Thyroid gland (tissue), 4 donors: ENCODE measurements around the gene CADPS. TPM values are rescaled to one million over a fixed set of nuclear protein-coding genes. Genes with fewer than 3 reads are reported as not detected.

ENCODE experiments used
- DNase-seq, 2 donors: peaks; one replicate each; pipeline ENCODE4 v3.0.0-alpha.2; 2019
- H3K27ac ChIP-seq, 3 donors: fragments of 200-600 bp; sonication (generic); 1 replicate in 2 of 3; 2 replicates in 1 of 3; pipeline ENCODE4 v1.5.1; 2016 to 2019; ENCODE audit warnings: mild to moderate bottlenecking in 1 of 3, moderate library complexity in 1 of 3
- H3K27me3 ChIP-seq: fragments of 200-600 bp; sonication (generic); one replicate; pipeline ENCODE4 v1.5.1; 2019
- H3K36me3 ChIP-seq, 2 donors: fragments of 200-600 bp; sonication (generic); one replicate each; pipeline ENCODE4 v1.5.1; 2016 to 2019
- H3K4me1 ChIP-seq, 2 donors: fragments of 200-600 bp; sonication (generic); one replicate each; pipeline ENCODE4 v1.5.1; 2017 to 2019
- H3K4me3 ChIP-seq, 3 donors: fragments of 200-600 bp; sonication (generic); replicated peaks in 1 of 3; 1 replicate in 2 of 3; 2 replicates in 1 of 3; pipeline ENCODE4 v1.5.1; 2016; ENCODE audit warnings: mild to moderate bottlenecking in 1 of 3
- H3K9me3 ChIP-seq: fragments of 200-600 bp; sonication (generic); one replicate; pipeline ENCODE4 v1.5.1; 2017
- CTCF ChIP-seq, 6 experiments: fragments of 200-600 bp in 3 of 6; fragments of 450-650 bp in 3 of 6; sonication (generic) in 3 of 6; IDR thresholded peaks; one replicate each; pipeline ENCODE4 v1.5.1; 2016 to 2019; ENCODE audit warnings: antibody characterized with exemption in 6 of 6, mild to moderate bottlenecking in 2 of 6, inconsistent platforms in 1 of 6, moderate library complexity in 1 of 6
- POLR2A ChIP-seq, 2 donors: fragments of 450-650 bp; IDR thresholded peaks; one replicate each; pipeline ENCODE4 v1.6.1; 2017; ENCODE audit warnings: antibody characterized with exemption in 2 of 2, mild to moderate bottlenecking in 2 of 2, moderate library complexity in 1 of 2
- WGBS, 2 donors: methylation state at CpG; one replicate each; pipeline ENCODE4 v1.1.5; 2017; 5-methylcytosine and 5-hydroxymethylcytosine counted together
- intact Hi-C: fragments of 100-400 bp; cut with DNase I; formaldehyde crosslinking; loops from one replicate; pipeline ENCODE4 v1.15.1; 2023
- total RNA-seq, 4 donors: library from RNA; depleted of rRNA; stranded (reverse); fragments of >200 nt; gene quantifications; one replicate each; pipeline ENCODE4 v1.2.3, GENCODE V29; 2016

The CADPS gene
- total RNA-seq, 4 donors from 2014 or later, result 1.6 to 9.5 TPM; not detected in 2

GRCh38 chr3:62554264-62554799, 320.9 kb downstream of the CADPS start:
- Histone ChIP-seq H3K27me3 (no peaks in the 10 kb centered on the region), H3K9me3 (no peaks in the 10 kb centered on the region), H3K36me3 (no peaks in the 10 kb centered on the region), H3K4me1 (no peaks in the 10 kb centered on the region), H3K27ac (no peak overlapping the region), H3K4me3 (no peak overlapping the region)
- intact Hi-C loops, result no loop called here
- TF ChIP-seq POLR2A (IDR thresholded peaks at IDR 0.05), result no peak
- TF ChIP-seq CTCF (IDR thresholded peaks at IDR 0.05), result peak in 1 of 6 experiments; percentile 23
- peak in 1 of 2 donors; percentile 9 for DNase-seq
- 36 to 45% methylated on average over 3 of the region's 3 CpGs for WGBS, 2 donors

- no peak for DNase-seq
- Histone ChIP-seq H3K4me1 (no peaks in the 10 kb centered on the region), H3K36me3 (no peaks in the 10 kb centered on the region), H3K4me3 (no peak overlapping the region), H3K27ac (no peak overlapping the region), H3K27me3 (no peaks in the 10 kb centered on the region), H3K9me3 (no peaks in the 10 kb centered on the region)
- TF ChIP-seq POLR2A (IDR thresholded peaks at IDR 0.05) (no peak), CTCF (IDR thresholded peaks at IDR 0.05) (no peak)
- WGBS, 2 donors, result 73 to 80% methylated on average over 4 of the region's 4 CpGs
- intact Hi-C loops, result no loop called here
These were observed 321.4 kb downstream of the CADPS start for GRCh38 chr3:62553811-62554210.

DNA sequence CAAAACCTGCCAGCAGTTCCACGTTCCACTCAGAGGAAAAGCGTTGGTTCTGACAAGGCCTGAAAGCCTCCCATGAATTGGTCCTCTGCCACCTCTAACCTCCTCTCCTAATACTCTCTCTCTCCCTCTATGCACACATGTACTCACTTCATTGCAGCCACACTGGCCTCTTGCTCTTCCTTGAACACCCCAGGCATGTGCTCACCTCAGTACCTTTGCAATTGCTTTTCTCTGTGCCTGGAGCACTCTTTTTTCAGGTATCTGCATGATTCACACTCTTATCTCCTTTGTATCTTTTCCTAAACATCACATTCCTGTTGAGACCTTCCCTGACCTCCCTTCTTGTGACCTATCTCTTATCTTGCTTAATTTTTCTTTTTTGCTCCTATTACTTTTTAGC, 323.7 kb downstream of the CADPS start:
- Histone ChIP-seq H3K9me3 (no peaks in the 10 kb centered on the region), H3K4me1 (no peaks in the 10 kb centered on the region), H3K27me3 (no peaks in the 10 kb centered on the region), H3K27ac (no peak overlapping the region), H3K36me3 (no peaks in the 10 kb centered on the region), H3K4me3 (no peak overlapping the region)
- 82 to 94% methylated on average over 2 of the region's 2 CpGs for WGBS, 2 donors
- intact Hi-C loops, result no loop called here
- no peak for DNase-seq
- TF ChIP-seq CTCF (IDR thresholded peaks at IDR 0.05), result no peak
- no peak for TF ChIP-seq POLR2A (IDR thresholded peaks at IDR 0.05)

DNA sequence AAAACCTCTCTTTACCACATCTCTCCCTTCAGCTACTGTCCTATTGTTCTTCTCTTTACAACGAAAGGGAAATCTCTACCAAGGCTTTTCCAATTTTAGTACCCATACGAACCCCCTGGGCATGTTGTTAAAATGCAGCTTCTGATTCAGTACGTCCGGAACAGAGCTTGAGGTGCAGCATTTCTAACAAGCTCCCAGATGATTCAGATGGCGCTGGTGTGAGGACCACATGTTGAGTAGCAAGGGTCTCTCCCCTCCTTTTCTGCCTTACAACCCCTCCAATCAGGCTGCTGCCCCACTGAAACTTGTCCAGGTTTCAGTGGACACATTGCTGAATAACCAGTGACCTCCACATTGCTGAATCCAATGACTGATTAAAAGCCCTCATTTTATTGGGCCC, 324.8 kb downstream of the CADPS start:
- H3K27ac ChIP-seq, result no peak overlapping the region
- no peaks in the 10 kb centered on the region for H3K27me3 ChIP-seq
- no peaks in the 10 kb centered on the region for H3K9me3 ChIP-seq
- 82% methylated on average over 5 of the region's 5 CpGs for WGBS, 2 donors
- no peak overlapping the region for H3K4me3 ChIP-seq
- no peak for DNase-seq
- TF ChIP-seq CTCF (IDR thresholded peaks at IDR 0.05), result no peak
- no peak for TF ChIP-seq POLR2A (IDR thresholded peaks at IDR 0.05)
- H3K4me1 ChIP-seq, result no peaks in the 10 kb centered on the region
- intact Hi-C loops, result no loop called here
- H3K36me3 ChIP-seq, result no peaks in the 10 kb centered on the region

DNA sequence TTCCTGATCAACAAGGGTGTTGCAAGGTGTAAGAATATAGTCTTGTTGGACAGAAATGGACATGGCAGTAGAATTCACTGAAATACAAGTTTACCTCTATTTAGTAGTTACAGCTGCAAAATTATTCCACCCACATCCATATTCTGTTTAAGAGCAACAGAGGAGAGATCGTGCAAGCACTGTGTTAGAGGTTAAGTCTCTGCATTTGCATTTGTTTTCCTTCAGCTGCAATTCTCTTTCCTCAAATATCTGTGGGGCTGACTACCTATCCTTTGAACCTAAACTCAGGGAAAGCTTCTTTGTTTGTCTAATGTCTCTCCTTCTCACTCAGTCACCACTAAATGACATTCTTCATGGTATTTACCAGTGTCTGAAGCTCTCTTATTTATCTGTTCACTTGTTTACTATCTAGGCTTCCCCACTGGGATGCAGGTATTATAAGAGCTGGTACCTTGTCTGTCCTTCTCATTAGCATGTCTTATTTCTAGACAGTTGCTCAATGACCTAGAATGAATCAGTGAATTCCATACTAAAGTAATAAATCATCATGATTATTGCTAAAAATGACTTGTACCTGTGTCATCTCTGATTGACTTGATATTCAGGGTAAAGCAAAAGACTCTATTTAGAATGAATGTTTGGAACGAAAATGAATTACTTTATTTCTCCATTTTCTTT, 326.5 kb downstream of the CADPS start:
- Histone ChIP-seq H3K36me3 (no peaks in the 10 kb centered on the region), H3K27me3 (no peaks in the 10 kb centered on the region), H3K4me1 (no peaks in the 10 kb centered on the region), H3K27ac (no peak overlapping the region), H3K9me3 (no peaks in the 10 kb centered on the region), H3K4me3 (no peak overlapping the region)
- intact Hi-C loops, result no loop called here
- no peak for TF ChIP-seq CTCF (IDR thresholded peaks at IDR 0.05)
- TF ChIP-seq POLR2A (IDR thresholded peaks at IDR 0.05), result no peak
- DNase-seq, result no peak
- WGBS, 2 donors, result 60 to 63% methylated on average over 2 of the region's 2 CpGs
